Measurements from ENCODE around the gene HOATZ. TPM values are rescaled to one million over a fixed set of nuclear protein-coding genes. Genes with fewer than 3 reads are reported as not detected.

HOATZ gene
- polyA plus RNA-seq, 1 of the 3 experiments (the other 2 are of a cell fraction): 4.9 TPM

GRCh38 chr11:111538407-111539114 lies 24.0 kb downstream of the HOATZ start:
- H4K20me1 ChIP-seq (ENCODE audit: insufficient read depth): peaks cover 12% of the 10 kb centered on the region
- DNase-seq: no peak
- H3K36me3 ChIP-seq (replicated peaks in 1 of 2; ENCODE audit: control insufficient read depth in 1 of 2, insufficient read depth in 2 of 2, low read length in 1 of 2): peaks cover 7 to 20% of the 10 kb centered on the region in 2 experiments
- peaks cover 45% of the 10 kb centered on the region for H3K79me2 ChIP-seq (ENCODE audit: insufficient read depth)
- ChIA-PET POLR2A (no interaction called here), CTCF (interaction anchor here (1.0 to 1.4 kb wide), 2 partner anchors 24 to 238 kb away, joined by 3 read pairs; no protein-coding TSS in a partner anchor)
- H3K9me2 ChIP-seq: no peaks in the 10 kb centered on the region
- H2AFZ ChIP-seq (ENCODE audit: low read depth): no peak overlapping the region
- H3K9me3 ChIP-seq: no peaks in the 10 kb centered on the region
- H3F3A ChIP-seq (replicated peaks; ENCODE audit: insufficient read depth): peaks cover 13% of the 10 kb centered on the region
- WGBS (ENCODE audit: low lambda C conversion rate): 79% methylated on average over 1 of the region's 1 CpG
- H3K27me3 ChIP-seq (ENCODE audit: insufficient read depth): no peaks in the 10 kb centered on the region
- H3K27ac ChIP-seq (ENCODE audit: low read depth in 2 of 2, low read length in 1 of 2): no peak overlapping the region; a peak in 1 of 4 replicates
- H3K9ac ChIP-seq: no peak overlapping the region
- H3K4me3 ChIP-seq (ENCODE audit: low read depth in 2 of 2, low read length in 1 of 2): no peak overlapping the region
- no peak for TF ChIP-seq EZH2phosphoT487 (IDR thresholded peaks at IDR 0.05; ENCODE audit: borderline replicate concordance, low read depth)
- TF ChIP-seq POLR2AphosphoS5 (IDR thresholded peaks at IDR 0.05; ENCODE audit: low read depth, low read length): no peak
- no peak for TF ChIP-seq GATA2 (CRISPR knock-in tag; IDR thresholded peaks at IDR 0.05)
- TF ChIP-seq CHD2 (IDR thresholded peaks at IDR 0.05; ENCODE audit: low read length, partially characterized antibody): no peak
- TF ChIP-seq GABPA (IDR thresholded peaks at IDR 0.05; ENCODE audit: low read depth): no peak
- peaks cover 16 to 34% of the 10 kb centered on the region in 2 experiments; a peak in 2 of 4 replicates for H3K4me1 ChIP-seq (ENCODE audit: control insufficient read depth in 1 of 2, insufficient read depth in 2 of 2, low read depth in 1 of 2, low read length in 1 of 2)
- H3K4me2 ChIP-seq: no peak overlapping the region

- H3K27me3 ChIP-seq (ENCODE audit: insufficient read depth): no peaks in the 10 kb centered on the region
- no peak for DNase-seq
- H3K9me2 ChIP-seq: no peaks in the 10 kb centered on the region
- H4K20me1 ChIP-seq (ENCODE audit: insufficient read depth): peaks cover 12% of the 10 kb centered on the region
- 90% methylated on average over 9 of the region's 9 CpGs for WGBS (ENCODE audit: low lambda C conversion rate)
- no peaks in the 10 kb centered on the region for H3K9me3 ChIP-seq
- H3K9ac ChIP-seq: peak overlapping the region; percentile 98
- POLR2A ChIA-PET: no interaction called here
- peak overlapping the region; percentile 94 for H3K4me2 ChIP-seq
- 0 out of 2 replicates have a peak, but pooled peaks have one; percentile 13 for TF ChIP-seq POLR2AphosphoS5 (IDR thresholded peaks at IDR 0.05; ENCODE audit: low read depth, low read length)
- TF ChIP-seq FOSL2 (IDR thresholded peaks at IDR 0.05; ENCODE audit: borderline replicate concordance, low read depth): no peak
- H3K36me3 ChIP-seq (replicated peaks in 1 of 2; ENCODE audit: control insufficient read depth in 1 of 2, insufficient read depth in 2 of 2, low read length in 1 of 2): peaks cover 17 to 30% of the 10 kb centered on the region in 2 experiments
- peak overlapping the region; percentile 81 to 95 for H3K27ac ChIP-seq (ENCODE audit: low read depth in 2 of 2, low read length in 1 of 2)
- H2AFZ ChIP-seq (ENCODE audit: low read depth): no peak overlapping the region; the same call in 1 of the 2 replicates
- peaks cover 55% of the 10 kb centered on the region for H3K79me2 ChIP-seq (ENCODE audit: insufficient read depth)
- H3K4me3 ChIP-seq (ENCODE audit: low read depth in 2 of 2, low read length in 1 of 2): peak overlapping the region; percentile 80 to 82; a peak in 3 of 4 replicates
- CTCF ChIA-PET: interaction anchor here (0.9 to 1.4 kb wide), 5 partner anchors 23 to 237 kb away, joined by 3 read pairs; no protein-coding TSS in a partner anchor
- H3K4me1 ChIP-seq (ENCODE audit: control insufficient read depth in 1 of 2, insufficient read depth in 2 of 2, low read depth in 1 of 2, low read length in 1 of 2): peaks cover 13 to 34% of the 10 kb centered on the region in 2 experiments; a peak in 3 of 4 replicates
- H3F3A ChIP-seq (replicated peaks; ENCODE audit: insufficient read depth): peaks cover 11% of the 10 kb centered on the region
These were observed 25.0 kb downstream of the HOATZ start for GRCh38 chr11:111539426-111540113.

All from SK-N-SH (cell line).